SK-N-MC (cell line): ENCODE data around the gene MTMR3.

Source experiments
- EZH2 ChIP-seq: fragments of 200-600 bp; sonication (generic); IDR thresholded peaks from one replicate; pipeline ENCODE4 v1.6.1; 2017; ENCODE audit warnings: antibody characterized with exemption
- POLR2AphosphoS5 ChIP-seq: IDR thresholded peaks from 2 replicates; pipeline ENCODE4 v1.6.1; 2012; ENCODE audit warnings: mild to moderate bottlenecking, low read depth, low read length, borderline replicate concordance

DNA sequence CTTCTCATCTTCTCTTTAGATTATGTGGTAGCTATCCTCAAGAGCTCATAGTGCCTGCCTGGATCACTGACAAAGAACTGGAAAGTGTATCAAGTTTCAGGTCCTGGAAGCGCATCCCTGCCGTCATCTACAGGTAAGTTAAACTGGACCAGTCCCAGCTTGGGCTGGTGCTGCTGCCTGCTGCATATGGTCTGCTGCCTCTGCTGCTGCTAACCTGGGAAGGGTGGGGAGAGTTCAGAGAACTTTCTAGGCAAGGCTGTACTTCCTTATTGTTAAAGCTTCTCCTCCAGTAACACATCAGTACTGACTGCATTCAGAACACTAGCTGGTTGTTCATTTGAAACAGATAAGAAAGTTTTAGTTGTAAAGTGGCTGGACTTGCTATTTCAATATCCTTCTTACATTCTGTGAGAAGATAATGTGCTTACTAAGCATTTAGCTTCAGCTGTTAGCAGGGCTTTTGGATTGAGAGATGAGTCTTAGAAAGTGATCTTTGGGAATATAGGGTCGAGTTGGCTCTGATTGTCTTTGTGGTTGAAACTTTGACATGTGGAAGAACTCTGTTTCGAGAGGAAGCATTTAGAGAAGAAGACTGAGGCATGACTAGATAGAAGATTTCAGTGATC is 120.0 kb downstream of the MTMR3 start:
- TF ChIP-seq EZH2 (no peak), POLR2AphosphoS5 (no peak)
